Measurements from ENCODE around the gene FCRLB.
A peak's percentile ranks its signal among the peaks of the same experiment; 100 is the strongest.

FCRLB gene

DNA sequence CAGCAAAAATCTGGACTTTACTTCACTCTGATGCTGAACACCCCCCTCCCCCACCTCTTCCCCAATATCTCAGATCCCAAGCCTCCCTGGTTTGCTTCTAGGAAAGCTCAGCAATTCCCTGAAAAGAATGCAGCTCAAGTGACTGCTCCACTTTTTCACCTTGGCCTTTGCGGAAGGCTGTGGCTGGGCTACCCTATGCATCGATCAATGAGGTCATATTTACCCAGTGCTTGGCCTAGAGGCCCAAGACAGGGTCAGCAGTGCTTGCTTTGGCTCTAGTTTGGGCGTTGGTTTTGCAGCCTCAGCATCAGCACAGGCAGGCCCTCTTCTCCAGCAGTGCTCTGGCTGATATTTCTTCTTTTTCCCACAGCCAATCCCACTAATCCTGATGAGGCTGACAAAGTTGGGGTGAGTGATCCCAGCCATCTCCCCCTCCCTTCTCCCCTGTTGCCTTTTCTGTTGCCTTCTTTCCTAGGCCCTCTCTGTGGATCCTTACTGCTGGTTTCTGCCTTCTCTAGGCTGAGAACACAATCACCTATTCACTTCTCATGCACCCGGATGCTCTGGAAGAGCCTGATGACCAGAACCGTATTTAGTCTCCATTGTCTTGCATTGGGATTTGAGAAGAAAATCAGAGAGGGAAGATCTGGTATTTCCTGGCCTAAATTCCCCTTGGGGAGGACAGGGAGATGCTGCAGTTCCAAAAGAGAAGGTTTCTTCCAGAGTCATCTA lies 44.2 kb upstream of the FCRLB start:
- H3K27me3 ChIP-seq (replicated peaks; ENCODE audit: insufficient read depth, low read length), result no peaks in the 10 kb centered on the region
- no peak overlapping the region for H3K4me3 ChIP-seq (ENCODE audit: low read length)

DNA sequence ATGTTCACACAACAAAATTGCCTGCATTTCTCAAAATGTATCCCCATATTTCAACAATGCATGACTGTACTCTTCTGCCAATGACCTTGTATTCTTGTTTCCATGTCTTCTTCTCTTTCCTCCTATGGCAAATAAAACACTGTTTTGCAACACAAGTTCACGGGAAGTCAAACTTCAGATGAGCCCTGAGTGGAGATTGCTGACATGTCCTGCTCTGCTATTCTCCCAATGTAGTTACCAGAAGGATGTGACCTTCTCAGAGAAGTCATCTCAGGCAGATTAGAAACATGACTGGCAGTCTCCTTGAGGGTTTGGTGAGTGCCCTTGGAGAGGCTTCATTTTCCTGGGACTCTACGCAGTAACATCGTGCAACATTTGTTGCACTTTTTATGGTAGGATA lies 42.8 kb upstream of the FCRLB start:
- Histone ChIP-seq H3K27ac (ENCODE audit: low read length) (no peak overlapping the region), H3K27me3 (replicated peaks; ENCODE audit: insufficient read depth, low read length) (no peaks in the 10 kb centered on the region), H3K36me3 (replicated peaks; ENCODE audit: insufficient read depth, low read length) (no peaks in the 10 kb centered on the region), H3K4me3 (ENCODE audit: low read length) (no peak overlapping the region), H3K9me3 (replicated peaks; ENCODE audit: insufficient read depth, low read length) (no peaks in the 10 kb centered on the region), H3K4me2 (ENCODE audit: low read depth, low read length) (no peak overlapping the region), H3K9me2 (replicated peaks; ENCODE audit: insufficient read depth, low read length) (no peaks in the 10 kb centered on the region), H4K20me1 (ENCODE audit: insufficient read depth, low read length) (no peaks in the 10 kb centered on the region), H3K79me2 (ENCODE audit: low read length) (no peaks in the 10 kb centered on the region), H2AFZ (ENCODE audit: low read length) (no peak overlapping the region), H3F3A (ENCODE audit: insufficient read depth, low read length) (no peaks in the 10 kb centered on the region), H3K9ac (ENCODE audit: low read length) (no peak overlapping the region), H3K4me1 (ENCODE audit: low read length) (no peaks in the 10 kb centered on the region)
- peak; percentile 3 for DNase-seq
- TF ChIP-seq, protein P1, sequence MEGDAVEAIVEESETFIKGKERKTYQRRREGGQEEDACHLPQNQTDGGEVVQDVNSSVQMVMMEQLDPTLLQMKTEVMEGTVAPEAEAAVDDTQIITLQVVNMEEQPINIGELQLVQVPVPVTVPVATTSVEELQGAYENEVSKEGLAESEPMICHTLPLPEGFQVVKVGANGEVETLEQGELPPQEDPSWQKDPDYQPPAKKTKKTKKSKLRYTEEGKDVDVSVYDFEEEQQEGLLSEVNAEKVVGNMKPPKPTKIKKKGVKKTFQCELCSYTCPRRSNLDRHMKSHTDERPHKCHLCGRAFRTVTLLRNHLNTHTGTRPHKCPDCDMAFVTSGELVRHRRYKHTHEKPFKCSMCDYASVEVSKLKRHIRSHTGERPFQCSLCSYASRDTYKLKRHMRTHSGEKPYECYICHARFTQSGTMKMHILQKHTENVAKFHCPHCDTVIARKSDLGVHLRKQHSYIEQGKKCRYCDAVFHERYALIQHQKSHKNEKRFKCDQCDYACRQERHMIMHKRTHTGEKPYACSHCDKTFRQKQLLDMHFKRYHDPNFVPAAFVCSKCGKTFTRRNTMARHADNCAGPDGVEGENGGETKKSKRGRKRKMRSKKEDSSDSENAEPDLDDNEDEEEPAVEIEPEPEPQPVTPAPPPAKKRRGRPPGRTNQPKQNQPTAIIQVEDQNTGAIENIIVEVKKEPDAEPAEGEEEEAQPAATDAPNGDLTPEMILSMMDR (IDR thresholded peaks at IDR 0.05; ENCODE audit: low read length), result no peak
- TF ChIP-seq EZH2phosphoT487 (IDR thresholded peaks at IDR 0.05; ENCODE audit: low read length) (no peak), EZH2 (optimal IDR thresholded peaks at IDR 0.05; ENCODE audit: low read depth, low read length) (no peak)

More for the DNA sequence above, 44.2 kb upstream of the FCRLB start:
- no peaks in the 10 kb centered on the region for H3K4me1 ChIP-seq (ENCODE audit: low read length)
- H2AFZ ChIP-seq (ENCODE audit: low read length), result no peak overlapping the region
- H3F3A ChIP-seq (ENCODE audit: insufficient read depth, low read length), result no peaks in the 10 kb centered on the region
- H3K9ac ChIP-seq (ENCODE audit: low read length), result no peak overlapping the region
- H3K36me3 ChIP-seq (replicated peaks; ENCODE audit: insufficient read depth, low read length), result no peaks in the 10 kb centered on the region
- H4K20me1 ChIP-seq (ENCODE audit: insufficient read depth, low read length), result no peaks in the 10 kb centered on the region
- no peak for DNase-seq
- H3K27ac ChIP-seq (ENCODE audit: low read length), result no peak overlapping the region
- no peaks in the 10 kb centered on the region for H3K79me2 ChIP-seq (ENCODE audit: low read length)
- TF ChIP-seq EZH2 (optimal IDR thresholded peaks at IDR 0.05; ENCODE audit: low read depth, low read length), result no peak
- H3K9me2 ChIP-seq (replicated peaks; ENCODE audit: insufficient read depth, low read length), result no peaks in the 10 kb centered on the region
- H3K9me3 ChIP-seq (replicated peaks; ENCODE audit: insufficient read depth, low read length), result no peaks in the 10 kb centered on the region
- no peak overlapping the region for H3K4me2 ChIP-seq (ENCODE audit: low read depth, low read length)

DNA sequence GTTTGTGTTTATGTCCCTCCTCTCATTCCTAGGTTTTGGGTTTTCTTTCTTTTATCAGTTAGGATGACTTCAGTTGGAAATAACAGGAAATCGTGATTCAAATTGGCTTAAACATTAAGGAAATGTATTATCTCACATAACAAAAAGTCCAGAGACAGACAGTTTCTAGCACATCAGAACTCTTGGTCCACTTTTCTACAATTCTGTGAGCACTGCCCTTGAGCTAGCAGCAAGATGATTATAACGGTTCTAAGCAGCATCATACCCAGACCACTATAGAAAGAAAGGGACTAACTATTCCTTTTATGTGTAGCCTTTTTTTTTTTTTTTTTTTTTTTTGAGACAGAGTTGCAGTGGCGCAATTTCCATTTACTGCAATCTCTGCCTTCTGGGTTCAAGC lies 39.5 kb upstream of the FCRLB start:
- no peaks in the 10 kb centered on the region for H3K9me3 ChIP-seq (replicated peaks; ENCODE audit: insufficient read depth, low read length)
- no peaks in the 10 kb centered on the region for H3K9me2 ChIP-seq (replicated peaks; ENCODE audit: insufficient read depth, low read length)
- H3K9ac ChIP-seq (ENCODE audit: low read length), result no peak overlapping the region
- H3K27me3 ChIP-seq (replicated peaks; ENCODE audit: insufficient read depth, low read length), result no peaks in the 10 kb centered on the region
- H4K20me1 ChIP-seq (ENCODE audit: insufficient read depth, low read length), result no peaks in the 10 kb centered on the region
- H3K79me2 ChIP-seq (ENCODE audit: low read length), result no peaks in the 10 kb centered on the region
- TF ChIP-seq, protein P1 (IDR thresholded peaks at IDR 0.05; ENCODE audit: low read length), result no peak
- TF ChIP-seq EZH2phosphoT487 (IDR thresholded peaks at IDR 0.05; ENCODE audit: low read length) (no peak), EZH2 (optimal IDR thresholded peaks at IDR 0.05; ENCODE audit: low read depth, low read length) (no peak)
- no peak overlapping the region for H3K4me2 ChIP-seq (ENCODE audit: low read depth, low read length)
- DNase-seq, result no peak
- H3F3A ChIP-seq (ENCODE audit: insufficient read depth, low read length), result no peaks in the 10 kb centered on the region
- no peak overlapping the region for H3K27ac ChIP-seq (ENCODE audit: low read length)
- no peaks in the 10 kb centered on the region for H3K4me1 ChIP-seq (ENCODE audit: low read length)
- H3K4me3 ChIP-seq (ENCODE audit: low read length), result no peak overlapping the region
- no peak overlapping the region for H2AFZ ChIP-seq (ENCODE audit: low read length)
- no peaks in the 10 kb centered on the region for H3K36me3 ChIP-seq (replicated peaks; ENCODE audit: insufficient read depth, low read length)

DNA sequence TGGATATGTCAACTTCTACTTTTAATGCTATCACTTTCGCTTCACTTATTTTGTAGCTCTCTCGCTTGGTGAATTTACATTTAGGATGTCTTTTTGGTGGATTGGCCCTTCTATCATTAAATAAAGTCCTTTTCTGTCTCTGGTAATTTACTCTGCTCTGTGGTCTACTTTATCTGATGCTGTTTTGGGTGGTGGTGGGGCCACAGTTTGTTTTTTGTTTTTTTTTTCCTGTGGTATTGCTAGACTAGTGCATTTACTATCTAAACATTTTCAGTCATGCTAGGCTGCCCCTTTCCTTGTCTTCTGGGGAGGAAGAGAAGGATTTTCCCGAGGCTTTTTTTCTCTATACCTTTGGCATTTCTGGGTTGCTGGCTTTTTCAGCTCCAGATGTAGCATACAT lies 32.4 kb upstream of the FCRLB start:
- H3F3A ChIP-seq (ENCODE audit: insufficient read depth, low read length), result no peaks in the 10 kb centered on the region
- no peak overlapping the region for H3K27ac ChIP-seq (ENCODE audit: low read length)
- H3K79me2 ChIP-seq (ENCODE audit: low read length), result no peaks in the 10 kb centered on the region
- H3K27me3 ChIP-seq (replicated peaks; ENCODE audit: insufficient read depth, low read length), result no peaks in the 10 kb centered on the region
- H3K4me1 ChIP-seq (ENCODE audit: low read length), result no peaks in the 10 kb centered on the region
- no peak overlapping the region for H3K9ac ChIP-seq (ENCODE audit: low read length)
- no peak for DNase-seq
- TF ChIP-seq, protein P1 (IDR thresholded peaks at IDR 0.05; ENCODE audit: low read length), result no peak
- TF ChIP-seq EZH2phosphoT487 (IDR thresholded peaks at IDR 0.05; ENCODE audit: low read length) (no peak), EZH2 (optimal IDR thresholded peaks at IDR 0.05; ENCODE audit: low read depth, low read length) (no peak)
- H3K4me2 ChIP-seq (ENCODE audit: low read depth, low read length), result no peak overlapping the region
- no peaks in the 10 kb centered on the region for H3K9me2 ChIP-seq (replicated peaks; ENCODE audit: insufficient read depth, low read length)
- no peaks in the 10 kb centered on the region for H3K36me3 ChIP-seq (replicated peaks; ENCODE audit: insufficient read depth, low read length)
- H3K9me3 ChIP-seq (replicated peaks; ENCODE audit: insufficient read depth, low read length), result no peaks in the 10 kb centered on the region
- H2AFZ ChIP-seq (ENCODE audit: low read length), result no peak overlapping the region
- H4K20me1 ChIP-seq (ENCODE audit: insufficient read depth, low read length), result no peaks in the 10 kb centered on the region
- H3K4me3 ChIP-seq (ENCODE audit: low read length), result no peak overlapping the region
